Measurements from ENCODE around the gene METTL23. TPM values are rescaled to one million over a fixed set of nuclear protein-coding genes. Genes with fewer than 3 reads are reported as not detected.
A peak's percentile ranks its signal among the peaks of the same experiment; 100 is the strongest.

METTL23 gene
- total RNA-seq, 1 donor from 2014 or later = 27.5 TPM

GRCh38 chr17:76685846-76686245 lies 40.8 kb upstream of the METTL23 start:
- Mint-ChIP-seq H3K4me1 (ENCODE audit: unreplicated experiment) (peaks cover 47% of the 10 kb centered on the region), H3K4me3 (no peak overlapping the region), H3K27me3 (no peaks in the 10 kb centered on the region), H3K36me3 (peaks cover 12% of the 10 kb centered on the region), H3K9me3 (no peaks in the 10 kb centered on the region), H3K27ac (no peak overlapping the region)
- TF ChIP-seq CTCF (conservative IDR thresholded peaks at IDR 0.05) = no peak
- no peak for DNase-seq (ENCODE audit: extremely low spot score, unreplicated experiment)

GRCh38 chr17:76686538-76687297 lies 39.9 kb upstream of the METTL23 start:
- peak overlapping the region; percentile 45 for H3K4me3 Mint-ChIP-seq
- peaks cover 47% of the 10 kb centered on the region for H3K4me1 Mint-ChIP-seq (ENCODE audit: unreplicated experiment)
- H3K27me3 Mint-ChIP-seq = no peaks in the 10 kb centered on the region
- H3K9me3 Mint-ChIP-seq = no peaks in the 10 kb centered on the region
- no peak for DNase-seq (ENCODE audit: extremely low spot score, unreplicated experiment)
- peaks cover 13% of the 10 kb centered on the region for H3K36me3 Mint-ChIP-seq
- peak overlapping the region; percentile 73 for H3K27ac Mint-ChIP-seq
- no peak for TF ChIP-seq CTCF (conservative IDR thresholded peaks at IDR 0.05)

- H3K36me3 Mint-ChIP-seq = peaks cover 14% of the 10 kb centered on the region
- no peak for DNase-seq (ENCODE audit: extremely low spot score, unreplicated experiment)
- peak overlapping the region; percentile 54 for H3K4me3 Mint-ChIP-seq
- TF ChIP-seq CTCF (conservative IDR thresholded peaks at IDR 0.05) = no peak
- no peak overlapping the region for H3K27ac Mint-ChIP-seq
- H3K27me3 Mint-ChIP-seq = no peaks in the 10 kb centered on the region
- H3K4me1 Mint-ChIP-seq (ENCODE audit: unreplicated experiment) = peaks cover 41% of the 10 kb centered on the region
- no peaks in the 10 kb centered on the region for H3K9me3 Mint-ChIP-seq
These were observed 39.1 kb upstream of the METTL23 start for GRCh38 chr17:76687298-76688164.

GRCh38 chr17:76688165-76688622 lies 38.4 kb upstream of the METTL23 start:
- Mint-ChIP-seq H3K4me1 (ENCODE audit: unreplicated experiment) (peaks cover 44% of the 10 kb centered on the region), H3K27me3 (no peaks in the 10 kb centered on the region), H3K9me3 (no peaks in the 10 kb centered on the region)

GRCh38 chr17:76689859-76690258 lies 36.8 kb upstream of the METTL23 start:
- Mint-ChIP-seq H3K4me3 (no peak overlapping the region), H3K27ac (no peak overlapping the region), H3K4me1 (ENCODE audit: unreplicated experiment) (peaks cover 41% of the 10 kb centered on the region), H3K9me3 (no peaks in the 10 kb centered on the region), H3K27me3 (no peaks in the 10 kb centered on the region), H3K36me3 (peaks cover 14% of the 10 kb centered on the region)
- no peak for DNase-seq (ENCODE audit: extremely low spot score, unreplicated experiment)
- no peak for TF ChIP-seq CTCF (conservative IDR thresholded peaks at IDR 0.05)

More at GRCh38 chr17:76688165-76688622, 38.4 kb upstream of the METTL23 start:
- DNase-seq (ENCODE audit: extremely low spot score, unreplicated experiment) = no peak
- H3K36me3 Mint-ChIP-seq = peaks cover 14% of the 10 kb centered on the region
- peak overlapping the region; percentile 0 for H3K4me3 Mint-ChIP-seq
- TF ChIP-seq CTCF (conservative IDR thresholded peaks at IDR 0.05) = no peak
- H3K27ac Mint-ChIP-seq = peak overlapping the region; percentile 79
